ENCODE results near the gene MAU2. TPM values are rescaled to one million over a fixed set of nuclear protein-coding genes. Genes with fewer than 3 reads are reported as not detected.
"Not testable (repeated sequence)": the region's sequence is repeated elsewhere in the genome, so short reads cannot be mapped to it uniquely, and the experiment has no call there.

The MAU2 gene
- total and polyA plus RNA-seq, 2 experiments from 2014 or later: 18.9 to 62.2 TPM

GRCh38 chr19:19388568-19389555 is 68.2 kb downstream of the MAU2 start (continued):
- TF ChIP-seq ZNF462 (CRISPR knock-in tag; IDR thresholded peaks at IDR 0.05) (no peak), ZNF114 (CRISPR knock-in tag; IDR thresholded peaks at IDR 0.05) (no peak), STAT1 (IDR thresholded peaks at IDR 0.05; ENCODE audit: unreplicated experiment) (no peak), POLR2AphosphoS5 (IDR thresholded peaks at IDR 0.05; ENCODE audit: low read depth) (no peak), JUNB (IDR thresholded peaks at IDR 0.05; ENCODE audit: unreplicated experiment) (no peak), EZH2phosphoT487 (IDR thresholded peaks at IDR 0.05; ENCODE audit: unreplicated experiment) (no peak), EZH2 (IDR thresholded peaks at IDR 0.05; ENCODE audit: low read depth, unreplicated experiment) (no peak), ZNF331 (CRISPR knock-in tag; IDR thresholded peaks at IDR 0.05; ENCODE audit: low read depth) (no peak)
- TF ChIP-seq, protein P1, sequence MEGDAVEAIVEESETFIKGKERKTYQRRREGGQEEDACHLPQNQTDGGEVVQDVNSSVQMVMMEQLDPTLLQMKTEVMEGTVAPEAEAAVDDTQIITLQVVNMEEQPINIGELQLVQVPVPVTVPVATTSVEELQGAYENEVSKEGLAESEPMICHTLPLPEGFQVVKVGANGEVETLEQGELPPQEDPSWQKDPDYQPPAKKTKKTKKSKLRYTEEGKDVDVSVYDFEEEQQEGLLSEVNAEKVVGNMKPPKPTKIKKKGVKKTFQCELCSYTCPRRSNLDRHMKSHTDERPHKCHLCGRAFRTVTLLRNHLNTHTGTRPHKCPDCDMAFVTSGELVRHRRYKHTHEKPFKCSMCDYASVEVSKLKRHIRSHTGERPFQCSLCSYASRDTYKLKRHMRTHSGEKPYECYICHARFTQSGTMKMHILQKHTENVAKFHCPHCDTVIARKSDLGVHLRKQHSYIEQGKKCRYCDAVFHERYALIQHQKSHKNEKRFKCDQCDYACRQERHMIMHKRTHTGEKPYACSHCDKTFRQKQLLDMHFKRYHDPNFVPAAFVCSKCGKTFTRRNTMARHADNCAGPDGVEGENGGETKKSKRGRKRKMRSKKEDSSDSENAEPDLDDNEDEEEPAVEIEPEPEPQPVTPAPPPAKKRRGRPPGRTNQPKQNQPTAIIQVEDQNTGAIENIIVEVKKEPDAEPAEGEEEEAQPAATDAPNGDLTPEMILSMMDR (conservative IDR thresholded peaks at IDR 0.05; ENCODE audit: low read depth in 2 of 2): no peak

- H3K4me1 Mint-ChIP-seq: peaks cover 41% of the 10 kb centered on the region
- H3K9me3 Mint-ChIP-seq, H3K4me2 ChIP-seq: not testable (repeated sequence)
These were observed 69.1 kb downstream of the MAU2 start for GRCh38 chr19:19389683-19390082.

DNA sequence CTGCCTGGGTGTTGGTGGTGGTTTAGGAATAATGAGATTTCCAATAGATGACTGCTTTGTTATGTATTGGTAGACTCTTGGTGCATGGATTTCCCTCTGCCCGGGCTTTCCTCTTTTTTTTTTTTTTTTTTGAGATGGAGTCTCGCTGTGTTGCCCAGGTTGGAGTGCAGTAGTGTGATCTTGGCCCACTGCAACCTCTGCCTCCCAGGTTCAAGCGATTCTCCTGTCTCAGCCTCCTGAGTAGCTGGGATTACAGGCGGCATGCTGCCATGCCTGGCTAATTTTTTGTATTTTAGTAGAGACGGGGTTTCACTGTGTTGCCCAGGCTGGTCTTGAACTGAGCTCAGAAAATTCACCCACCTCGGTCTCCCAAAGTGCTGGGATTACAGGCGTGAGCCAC is 73.7 kb downstream of the MAU2 start:
- H3K27ac Mint-ChIP-seq: peak overlapping the region; percentile 83; the same call in 1 of the 2 replicates
- H2AFZ ChIP-seq; H3K4me3 Mint-ChIP-seq; H3K9me2 ChIP-seq (ENCODE audit: insufficient read depth); H3K36me3 Mint-ChIP-seq (ENCODE audit: low read depth); H3F3A ChIP-seq (replicated peaks; ENCODE audit: low read depth); H3K27me3 ChIP-seq (ENCODE audit: insufficient read depth); DNase-seq (ENCODE audit: low spot score); H3K36me3 ChIP-seq (ENCODE audit: insufficient read depth); H3K4me3 ChIP-seq; H3K9me3 Mint-ChIP-seq; ATAC-seq; H3K27me3 Mint-ChIP-seq (ENCODE audit: insufficient read depth, low read depth, poor library complexity); H4K20me1 ChIP-seq (replicated peaks; ENCODE audit: insufficient read depth): not testable (repeated sequence)
- H3K4me1 Mint-ChIP-seq: peaks cover 17% of the 10 kb centered on the region
- Histone ChIP-seq H3K4me1 (ENCODE audit: insufficient read depth) (peaks cover 18% of the 10 kb centered on the region), H3K27ac (ENCODE audit: low read depth) (peak overlapping the region; percentile 94), H3K4me2 (peak overlapping the region; percentile 67), H3K79me2 (replicated peaks; ENCODE audit: insufficient read depth) (peaks cover 87% of the 10 kb centered on the region)

More at GRCh38 chr19:19389683-19390082, 69.1 kb downstream of the MAU2 start:
- not testable (repeated sequence) for H3K27me3 ChIP-seq (ENCODE audit: insufficient read depth); H3K4me3 Mint-ChIP-seq; H3K4me3 ChIP-seq; H2AFZ ChIP-seq; H4K20me1 ChIP-seq (replicated peaks; ENCODE audit: insufficient read depth); ATAC-seq; H3K27ac ChIP-seq (ENCODE audit: low read depth); H3F3A ChIP-seq (replicated peaks; ENCODE audit: low read depth); H3K36me3 Mint-ChIP-seq (ENCODE audit: low read depth); H3K36me3 ChIP-seq (ENCODE audit: insufficient read depth); H3K9me2 ChIP-seq (ENCODE audit: insufficient read depth); DNase-seq (ENCODE audit: low spot score)
- H3K27ac Mint-ChIP-seq: peak overlapping the region; percentile 63; the same call in 1 of the 2 replicates
- Histone ChIP-seq H3K4me1 (ENCODE audit: insufficient read depth) (peaks cover 36% of the 10 kb centered on the region), H3K79me2 (replicated peaks; ENCODE audit: insufficient read depth) (peaks cover 83% of the 10 kb centered on the region)
- peaks cover 12% of the 10 kb centered on the region for H3K27me3 Mint-ChIP-seq (ENCODE audit: insufficient read depth, low read depth, poor library complexity)
